Endothelial cell of umbilical vein (primary cell): Measurements from ENCODE around the gene PRR16. TPM values are rescaled to one million over a fixed set of nuclear protein-coding genes. Genes with fewer than 3 reads are reported as not detected.

ENCODE experiments used
- BruUV-seq: library from RNA; stranded (reverse); fragments of 400-500 nt; replicated peaks from 2 replicates; lab custom pipeline; 2021; lab: Mats Ljungman, UMichigan
- CTCF ChIA-PET: fragments of 300-600, 350-600 bp; sonication (Branson Sonifier 250); formaldehyde crosslinking; loops from one replicate; lab custom pipeline; 2021; ENCODE audit warnings: antibody characterized with exemption, inconsistent platforms; lab: Charles Lee
- POLR2A ChIA-PET: fragments of 300-600, 350-600 bp; sonication (Branson Sonifier 250); formaldehyde crosslinking; loops from one replicate; lab custom pipeline; 2021; ENCODE audit warnings: antibody characterized with exemption, inconsistent platforms; lab: Charles Lee
- DNase-seq: peaks from one replicate; pipeline ENCODE4 v3.0.0-alpha.2; 2011; ENCODE audit warnings: low read depth, low spot score
- FAIRE-seq: peaks from 2 replicates; lab custom pipeline; 2011; peaks lifted over from hg19 to GRCh38; lab: Jason Lieb, UNC
- H2AFZ ChIP-seq: 2 replicates; pipeline ENCODE4 v1.6.0; 2012; ENCODE audit warnings: low read depth, low read length, control low read depth, inconsistent platforms
- H3K27ac ChIP-seq: 2 replicates; pipeline ENCODE4 v1.5.1; 2011; ENCODE audit warnings: low read depth, mild to moderate bottlenecking, control low read depth, low read length, moderate library complexity; ENCODE audit not compliant: insufficient read depth
- H3K27me3 ChIP-seq, 2 experiments: 2 replicates each; pipeline versions ENCODE4 v1.6.0 to v1.6.1; 2011; ENCODE audit warnings: low read length in 2 of 2, mixed read lengths in 1 of 2; ENCODE audit not compliant: control insufficient read depth in 2 of 2, insufficient read depth in 2 of 2
- H3K36me3 ChIP-seq, 2 experiments: 2 replicates in 1 of 2; 3 replicates in 1 of 2; pipeline ENCODE4 v1.5.1; 2011; ENCODE audit warnings: low read length in 2 of 2, mild to moderate bottlenecking in 1 of 2, moderate library complexity in 1 of 2; ENCODE audit not compliant: control insufficient read depth in 2 of 2, insufficient read depth in 2 of 2; ENCODE audit errors: extremely low read depth in 1 of 2
- H3K4me1 ChIP-seq: 3 replicates; pipeline ENCODE4 v1.5.1; 2011; ENCODE audit warnings: mild to moderate bottlenecking, low read length; ENCODE audit not compliant: control insufficient read depth, insufficient read depth; ENCODE audit errors: extremely low read depth
- H3K4me2 ChIP-seq: 2 replicates; pipeline ENCODE4 v1.6.1; 2011; ENCODE audit warnings: low read length, control low read depth, mixed read lengths; ENCODE audit not compliant: insufficient read depth
- H3K4me3 ChIP-seq, 3 experiments: fragments of 200-600 bp in 1 of 3; sonication (generic), shearing (Covaris generic) in 1 of 3; replicated peaks in 1 of 3; 2 replicates each; pipeline ENCODE4 v1.5.1; 2011 to 2016; ENCODE audit warnings: control low read depth in 3 of 3, low read length in 3 of 3, mild to moderate bottlenecking in 2 of 3, inconsistent platforms in 1 of 3, low read depth in 1 of 3, moderate library complexity in 1 of 3; ENCODE audit not compliant: insufficient read depth in 1 of 3
- H3K79me2 ChIP-seq: 2 replicates; pipeline ENCODE4 v1.6.0; 2012; ENCODE audit warnings: low read length, inconsistent platforms; ENCODE audit not compliant: control insufficient read depth, insufficient read depth
- H3K9ac ChIP-seq: replicated peaks from 2 replicates; pipeline ENCODE3; 2011; ENCODE audit warnings: low read length, control low read depth; ENCODE audit not compliant: insufficient read depth; ENCODE audit errors: extremely low read depth
- H3K9me1 ChIP-seq: replicated peaks from 3 replicates; pipeline ENCODE4 v1.6.0; 2011; ENCODE audit warnings: mild to moderate bottlenecking, low read length; ENCODE audit not compliant: control insufficient read depth, insufficient read depth; ENCODE audit errors: extremely low read depth
- H3K9me3 ChIP-seq: replicated peaks from 2 replicates; pipeline ENCODE4 v1.5.1; 2012; ENCODE audit warnings: low read length, inconsistent platforms; ENCODE audit not compliant: control insufficient read depth, insufficient read depth
- H4K20me1 ChIP-seq: replicated peaks from 2 replicates; pipeline ENCODE3; 2011; ENCODE audit warnings: mild to moderate bottlenecking, low read length; ENCODE audit not compliant: control insufficient read depth, insufficient read depth; ENCODE audit errors: extremely low read depth
- EZH2 ChIP-seq: IDR thresholded peaks from 2 replicates; pipeline ENCODE4 v1.6.1; 2012; ENCODE audit warnings: borderline replicate concordance, low read depth, mild to moderate bottlenecking, moderate library complexity, low read length, inconsistent platforms; ENCODE audit not compliant: severe bottlenecking
- FOS ChIP-seq: IDR thresholded peaks from 2 replicates; pipeline ENCODE4 v1.6.1; 2011; ENCODE audit warnings: mild to moderate bottlenecking, low read length, moderate library complexity, borderline replicate concordance; ENCODE audit not compliant: insufficient read depth
- GATA2 ChIP-seq: IDR thresholded peaks from 2 replicates; pipeline ENCODE4 v1.7.0; 2011; ENCODE audit warnings: low read depth, mild to moderate bottlenecking, moderate library complexity, mixed read lengths, low read length; ENCODE audit not compliant: insufficient read length, insufficient read depth
- JUN ChIP-seq: IDR thresholded peaks from 2 replicates; pipeline ENCODE4 v1.6.1; 2011; ENCODE audit warnings: borderline replicate concordance, low read depth; ENCODE audit not compliant: insufficient read length, insufficient read depth
- MAX ChIP-seq: IDR thresholded peaks from 2 replicates; pipeline ENCODE4 v1.6.1; 2011; ENCODE audit not compliant: insufficient read depth, insufficient read length
- MYC ChIP-seq: IDR thresholded peaks from one replicate; pipeline ENCODE4 v1.6.1; 2011; ENCODE audit warnings: mild to moderate bottlenecking, low read depth, low read length
- POLR2A ChIP-seq: IDR thresholded peaks from 2 replicates; pipeline ENCODE4 v1.6.1; 2012; ENCODE audit warnings: low read depth, mild to moderate bottlenecking, control low read depth, low read length
- POLR2AphosphoS5 ChIP-seq: IDR thresholded peaks from 2 replicates; pipeline ENCODE4 v1.6.1; 2012; ENCODE audit warnings: low read depth, mild to moderate bottlenecking, control low read depth, low read length, moderate library complexity; ENCODE audit not compliant: insufficient read depth
- dilution Hi-C: fragments of 300-500 bp; cut with MboI; formaldehyde crosslinking; loops from one replicate; pipeline ENCODE4 v1.15.0; 2019; ENCODE audit warnings: low sequenced_read_pairs; ENCODE audit not compliant: extremely low pct_ligation_motif_present
- intact Hi-C: fragments of 100-400 bp; cut with micrococcal nuclease; formaldehyde crosslinking; loops from one replicate; pipeline ENCODE4 v1.10.0; 2022
- polyA plus RNA-seq, 4 experiments: library from polyadenylated mRNA; depleted of rRNA in 3 of 4; stranded (reverse) in 3 of 4; unstranded in 1 of 4; fragments of >200 nt; gene quantifications; 2 replicates each; pipeline versions ENCODE4 v1.2.1 to v1.2.3, GENCODE V29; 2011 to 2012; ENCODE audit warnings: missing spikeins in 1 of 4
- total RNA-seq: library from RNA; stranded (reverse); gene quantifications from 2 replicates; pipeline ENCODE4 v1.2.3, GENCODE V29; 2021
- TF ChIP-seq, protein P1 (sequence below), 2 donors: IDR thresholded peaks; 1 replicate in 1 of 2; 2 replicates in 1 of 2; pipeline ENCODE4 v1.5.1; 2011; ENCODE audit warnings: low read length in 2 of 2, mild to moderate bottlenecking in 2 of 2, moderate library complexity in 2 of 2, control low read depth in 1 of 2, inconsistent platforms in 1 of 2, low read depth in 1 of 2; ENCODE audit not compliant: insufficient read depth in 1 of 2; ENCODE audit errors: extremely low read depth in 1 of 2

PRR16 gene
- total and polyA plus RNA-seq, 2 donors (not counting 3 experiments of a cell fraction or from before 2014, with no cell fraction given): 0.91 to 1.2 TPM

GRCh38 chr5:120518581-120518980, 54.5 kb downstream of the PRR16 start:
- H3K9ac ChIP-seq: no peak overlapping the region
- dilution Hi-C loops (no loop called here), intact Hi-C loops (no loop called here)
- no peak overlapping the region for H2AFZ ChIP-seq
- no peaks in the 10 kb centered on the region for H3K9me3 ChIP-seq
- no peaks in the 10 kb centered on the region for H3K27me3 ChIP-seq
- H3K4me1 ChIP-seq: no peaks in the 10 kb centered on the region
- no peak for FAIRE-seq
- H3K9me1 ChIP-seq: no peaks in the 10 kb centered on the region
- ChIA-PET POLR2A (no interaction called here), CTCF (no interaction called here)
- no TSS peak for BruUV-seq
- no peaks in the 10 kb centered on the region for H4K20me1 ChIP-seq
- H3K4me2 ChIP-seq: no peak overlapping the region
- TF ChIP-seq JUN (no peak), POLR2A (no peak), GATA2 (no peak), FOS (no peak), MAX (no peak), MYC (no peak), POLR2AphosphoS5 (no peak), EZH2 (no peak)
- TF ChIP-seq, protein P1, sequence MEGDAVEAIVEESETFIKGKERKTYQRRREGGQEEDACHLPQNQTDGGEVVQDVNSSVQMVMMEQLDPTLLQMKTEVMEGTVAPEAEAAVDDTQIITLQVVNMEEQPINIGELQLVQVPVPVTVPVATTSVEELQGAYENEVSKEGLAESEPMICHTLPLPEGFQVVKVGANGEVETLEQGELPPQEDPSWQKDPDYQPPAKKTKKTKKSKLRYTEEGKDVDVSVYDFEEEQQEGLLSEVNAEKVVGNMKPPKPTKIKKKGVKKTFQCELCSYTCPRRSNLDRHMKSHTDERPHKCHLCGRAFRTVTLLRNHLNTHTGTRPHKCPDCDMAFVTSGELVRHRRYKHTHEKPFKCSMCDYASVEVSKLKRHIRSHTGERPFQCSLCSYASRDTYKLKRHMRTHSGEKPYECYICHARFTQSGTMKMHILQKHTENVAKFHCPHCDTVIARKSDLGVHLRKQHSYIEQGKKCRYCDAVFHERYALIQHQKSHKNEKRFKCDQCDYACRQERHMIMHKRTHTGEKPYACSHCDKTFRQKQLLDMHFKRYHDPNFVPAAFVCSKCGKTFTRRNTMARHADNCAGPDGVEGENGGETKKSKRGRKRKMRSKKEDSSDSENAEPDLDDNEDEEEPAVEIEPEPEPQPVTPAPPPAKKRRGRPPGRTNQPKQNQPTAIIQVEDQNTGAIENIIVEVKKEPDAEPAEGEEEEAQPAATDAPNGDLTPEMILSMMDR (IDR thresholded peaks at IDR 0.05; ENCODE audit: extremely low read depth in 1 of 2, insufficient read depth in 1 of 2, low read depth in 1 of 2, low read length in 2 of 2): no peak
- no peak overlapping the region for H3K4me3 ChIP-seq
- no peak overlapping the region for H3K27ac ChIP-seq
- no peaks in the 10 kb centered on the region for H3K36me3 ChIP-seq
- no peaks in the 10 kb centered on the region for H3K79me2 ChIP-seq
- DNase-seq: no peak
